HepG2 (cell line): ENCODE data around the gene CIITA.

Source experiments
- CEBPG ChIP-seq: IDR thresholded peaks from 2 replicates; pipeline ENCODE4 v1.6.1; 2016
- MAFG ChIP-seq: sonication (generic); formaldehyde crosslinking; IDR thresholded peaks from 2 replicates; pipeline ENCODE4 v1.5.1; 2020; ENCODE audit warnings: mild to moderate bottlenecking, missing genetic modification reagents
- RAD21 ChIP-seq: fragments of 450-650 bp; formaldehyde crosslinking; IDR thresholded peaks from 2 replicates; pipeline ENCODE4 v1.5.0; 2020; ENCODE audit warnings: mild to moderate bottlenecking
- ZZZ3 ChIP-seq: sonication (generic); formaldehyde crosslinking; IDR thresholded peaks from 2 replicates; pipeline ENCODE4 v1.4.0; 2020; ENCODE audit warnings: missing genetic modification reagents, mild to moderate bottlenecking, borderline replicate concordance
- TF ChIP-seq, protein P1 (sequence below): sonication (generic); formaldehyde crosslinking; IDR thresholded peaks from 2 replicates; pipeline ENCODE4 v1.5.0; 2020; ENCODE audit warnings: mild to moderate bottlenecking, missing genetic modification reagents, moderate library complexity

DNA sequence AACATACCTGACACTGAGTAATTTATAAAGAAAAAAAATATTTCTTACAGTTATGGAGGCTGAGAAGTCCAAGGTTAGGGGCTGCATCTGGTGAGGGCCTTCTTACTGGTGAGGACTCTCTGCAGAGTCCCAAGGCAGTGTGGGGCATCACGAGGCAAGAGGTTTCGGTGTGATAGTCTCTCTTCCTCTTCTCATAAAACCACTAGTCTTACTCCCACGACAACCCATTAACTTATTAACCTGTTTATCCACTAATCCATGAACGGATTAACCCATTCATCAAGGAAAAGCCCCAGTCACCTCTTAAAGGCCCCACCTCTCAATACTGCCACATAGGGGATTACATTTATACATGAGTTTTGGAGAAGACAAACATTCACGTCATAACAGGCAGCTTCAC is 20.1 kb downstream of the CIITA start:
- TF ChIP-seq ZZZ3 (CRISPR knock-in tag) (no peak), RAD21 (CRISPR knock-in tag) (no peak), MAFG (CRISPR knock-in tag) (no peak), CEBPG (no peak)
- TF ChIP-seq, protein P1, sequence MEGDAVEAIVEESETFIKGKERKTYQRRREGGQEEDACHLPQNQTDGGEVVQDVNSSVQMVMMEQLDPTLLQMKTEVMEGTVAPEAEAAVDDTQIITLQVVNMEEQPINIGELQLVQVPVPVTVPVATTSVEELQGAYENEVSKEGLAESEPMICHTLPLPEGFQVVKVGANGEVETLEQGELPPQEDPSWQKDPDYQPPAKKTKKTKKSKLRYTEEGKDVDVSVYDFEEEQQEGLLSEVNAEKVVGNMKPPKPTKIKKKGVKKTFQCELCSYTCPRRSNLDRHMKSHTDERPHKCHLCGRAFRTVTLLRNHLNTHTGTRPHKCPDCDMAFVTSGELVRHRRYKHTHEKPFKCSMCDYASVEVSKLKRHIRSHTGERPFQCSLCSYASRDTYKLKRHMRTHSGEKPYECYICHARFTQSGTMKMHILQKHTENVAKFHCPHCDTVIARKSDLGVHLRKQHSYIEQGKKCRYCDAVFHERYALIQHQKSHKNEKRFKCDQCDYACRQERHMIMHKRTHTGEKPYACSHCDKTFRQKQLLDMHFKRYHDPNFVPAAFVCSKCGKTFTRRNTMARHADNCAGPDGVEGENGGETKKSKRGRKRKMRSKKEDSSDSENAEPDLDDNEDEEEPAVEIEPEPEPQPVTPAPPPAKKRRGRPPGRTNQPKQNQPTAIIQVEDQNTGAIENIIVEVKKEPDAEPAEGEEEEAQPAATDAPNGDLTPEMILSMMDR (CRISPR knock-in tag), result no peak
